ENCODE data around the gene DDIAS.

DNA sequence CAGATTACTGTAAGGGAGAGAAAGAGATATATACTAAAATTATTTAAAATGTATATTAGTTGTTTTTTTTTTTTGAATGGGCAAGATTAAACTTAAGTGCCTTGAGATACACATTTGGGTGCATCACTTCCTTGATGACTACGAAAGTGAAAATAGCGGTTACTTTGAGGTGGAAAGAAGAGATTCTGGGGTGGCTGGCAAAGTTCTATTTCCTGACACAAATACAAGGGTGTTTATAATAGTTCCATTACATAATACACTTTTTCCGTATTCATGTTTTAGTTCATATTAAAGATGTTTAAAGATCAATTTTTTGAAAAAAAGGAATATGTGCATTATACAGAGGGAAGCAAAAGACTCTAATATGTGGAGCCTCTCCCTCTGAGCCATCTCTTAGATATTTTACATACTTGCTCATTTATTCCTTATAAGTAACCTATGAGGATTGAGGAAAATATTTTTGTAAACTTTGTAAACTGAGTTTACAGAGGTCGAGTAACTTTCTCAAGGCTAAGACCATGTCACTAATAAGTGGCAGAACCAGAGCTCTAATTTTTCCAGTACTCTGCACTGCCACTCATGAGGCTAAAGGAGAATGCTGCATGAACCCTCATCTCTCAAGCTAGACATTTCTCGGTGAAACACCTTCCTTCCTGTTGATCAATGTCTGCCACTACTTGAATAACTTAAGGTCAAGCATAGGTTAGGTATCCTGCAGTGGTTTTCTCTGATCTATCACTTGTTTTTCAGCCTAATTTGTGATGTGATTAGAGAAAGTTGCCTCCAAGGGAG is 58.6 kb downstream of the DDIAS start:
- TF ChIP-seq, protein P1, sequence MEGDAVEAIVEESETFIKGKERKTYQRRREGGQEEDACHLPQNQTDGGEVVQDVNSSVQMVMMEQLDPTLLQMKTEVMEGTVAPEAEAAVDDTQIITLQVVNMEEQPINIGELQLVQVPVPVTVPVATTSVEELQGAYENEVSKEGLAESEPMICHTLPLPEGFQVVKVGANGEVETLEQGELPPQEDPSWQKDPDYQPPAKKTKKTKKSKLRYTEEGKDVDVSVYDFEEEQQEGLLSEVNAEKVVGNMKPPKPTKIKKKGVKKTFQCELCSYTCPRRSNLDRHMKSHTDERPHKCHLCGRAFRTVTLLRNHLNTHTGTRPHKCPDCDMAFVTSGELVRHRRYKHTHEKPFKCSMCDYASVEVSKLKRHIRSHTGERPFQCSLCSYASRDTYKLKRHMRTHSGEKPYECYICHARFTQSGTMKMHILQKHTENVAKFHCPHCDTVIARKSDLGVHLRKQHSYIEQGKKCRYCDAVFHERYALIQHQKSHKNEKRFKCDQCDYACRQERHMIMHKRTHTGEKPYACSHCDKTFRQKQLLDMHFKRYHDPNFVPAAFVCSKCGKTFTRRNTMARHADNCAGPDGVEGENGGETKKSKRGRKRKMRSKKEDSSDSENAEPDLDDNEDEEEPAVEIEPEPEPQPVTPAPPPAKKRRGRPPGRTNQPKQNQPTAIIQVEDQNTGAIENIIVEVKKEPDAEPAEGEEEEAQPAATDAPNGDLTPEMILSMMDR (IDR thresholded peaks at IDR 0.05): no peak
- no peak for TF ChIP-seq POLR2A (IDR thresholded peaks at IDR 0.05)
